GM12878 (cell line): ENCODE results near the gene MMP7. TPM values are rescaled to one million over a fixed set of nuclear protein-coding genes. Genes with fewer than 3 reads are reported as not detected.

ENCODE experiments used
- ATAC-seq: fragments of 200-7000 bp; cut with Tn5 transposase; 3 replicates; pipeline ENCODE4 v1.9.1; 2020; ENCODE audit warnings: mild to moderate bottlenecking, moderate library complexity
- Bru-seq: library from RNA; stranded (reverse); fragments of 400-500 nt; gene quantifications from one replicate; lab custom pipeline; 2021; lab: Mats Ljungman, UMichigan
- BruChase-seq, 2 experiments: library from RNA; stranded (reverse); fragments of 400-500 nt; gene quantifications; one replicate each; lab custom pipeline; 2021; lab: Mats Ljungman, UMichigan
- BruUV-seq: library from RNA; stranded (reverse); fragments of 400-500 nt; replicated peaks from 2 replicates; lab custom pipeline; 2021; lab: Mats Ljungman, UMichigan
- CTCF ChIA-PET: fragments of 300-600 bp; sonication (Branson Sonifier 250); formaldehyde crosslinking; extraction: SDS; loops from one replicate; lab custom pipeline; 2021; ENCODE audit warnings: inconsistent platforms; lab: Yijun Ruan, JAX
- POLR2A ChIA-PET: fragments of 350-600 bp; formaldehyde crosslinking; extraction: SDS; loops from one replicate; lab custom pipeline; 2021; ENCODE audit warnings: inconsistent platforms; lab: Charles Lee
- RAD21 ChIA-PET: fragments of 300-600 bp; sonication (Branson Sonifier 250); formaldehyde crosslinking; loops from one replicate; lab custom pipeline; 2023; ENCODE audit warnings: antibody characterized with exemption; ENCODE audit not compliant: unreplicated experiment; lab: Charles Lee
- SMC1A ChIA-PET: fragments of 300-600 bp; sonication (Branson Sonifier 250); formaldehyde crosslinking; loops from one replicate; lab custom pipeline; 2023; ENCODE audit not compliant: unreplicated experiment, uncharacterized antibody; lab: Charles Lee
- DNase-seq: peaks from one replicate; pipeline ENCODE4 v3.0.0-alpha.2; 2011; ENCODE audit warnings: low read depth, low spot score
- FAIRE-seq: peaks from 3 replicates; lab custom pipeline; 2011; peaks lifted over from hg19 to GRCh38; lab: Jason Lieb, UNC
- H2AFZ ChIP-seq: 2 replicates; pipeline ENCODE4 v1.6.0; 2011; ENCODE audit warnings: low read depth, low read length, control low read depth; ENCODE audit not compliant: control insufficient read depth
- H3K27ac ChIP-seq: 2 replicates; pipeline ENCODE4 v1.5.1; 2011; ENCODE audit warnings: control low read depth; ENCODE audit not compliant: control insufficient read depth, insufficient read depth
- H3K27me3 ChIP-seq, 2 experiments: replicated peaks in 1 of 2; 2 replicates each; pipeline versions ENCODE4 v1.6.0 to v1.6.1; 2011; ENCODE audit warnings: low read length in 1 of 2; ENCODE audit not compliant: control insufficient read depth in 2 of 2, insufficient read depth in 2 of 2
- H3K36me3 ChIP-seq, 2 experiments: 2 replicates each; pipeline ENCODE4 v1.5.1; 2011; ENCODE audit warnings: low read length in 1 of 2; ENCODE audit not compliant: control insufficient read depth in 2 of 2, insufficient read depth in 2 of 2
- H3K4me1 ChIP-seq: 2 replicates; pipeline ENCODE4 v1.6.1; 2011; ENCODE audit warnings: mild to moderate bottlenecking, low read length, moderate library complexity, mixed read lengths; ENCODE audit not compliant: control insufficient read depth, insufficient read depth
- H3K4me2 ChIP-seq: 2 replicates; pipeline ENCODE4 v1.6.0; 2011; ENCODE audit warnings: control low read depth; ENCODE audit not compliant: control insufficient read depth, insufficient read depth
- H3K4me3 ChIP-seq: fragments of 200-600 bp; sonication (generic); 2 replicates; pipeline ENCODE4 v1.5.1; 2016
- H3K79me2 ChIP-seq: 2 replicates; pipeline ENCODE4 v1.6.0; 2011; ENCODE audit warnings: low read length; ENCODE audit not compliant: control insufficient read depth, insufficient read depth
- H3K9ac ChIP-seq: 2 replicates; pipeline ENCODE4 v1.8.0; 2011; ENCODE audit warnings: low read length, control low read depth, mixed read lengths; ENCODE audit not compliant: control insufficient read depth, insufficient read depth
- H3K9me3 ChIP-seq: replicated peaks from 3 replicates; pipeline ENCODE4 v1.5.1; 2011; ENCODE audit warnings: mild to moderate bottlenecking, low read length; ENCODE audit not compliant: control insufficient read depth, insufficient read depth
- H4K20me1 ChIP-seq: 2 replicates; pipeline ENCODE4 v1.6.0; 2011; ENCODE audit not compliant: control insufficient read depth, insufficient read depth
- ASH2L ChIP-seq: fragments of 300-600, 200-600 bp; sonication (generic); IDR thresholded peaks from 2 replicates; pipeline ENCODE4 v1.6.1; 2017; ENCODE audit warnings: low read depth, mild to moderate bottlenecking, borderline replicate concordance
- ATF7 ChIP-seq: fragments of 450-650 bp; IDR thresholded peaks from 2 replicates; pipeline ENCODE4 v1.6.1; 2016; ENCODE audit warnings: low read depth, mild to moderate bottlenecking
- DPF2 ChIP-seq: fragments of 450-650 bp; IDR thresholded peaks from 2 replicates; pipeline ENCODE4 v1.6.1; 2017; ENCODE audit warnings: mild to moderate bottlenecking
- EP300 ChIP-seq, 2 experiments: fragments of 150-350 bp in 1 of 2; IDR thresholded peaks; 2 replicates each; pipeline ENCODE4 v1.6.1; 2011 to 2012; ENCODE audit warnings: low read depth in 2 of 2, low read length in 2 of 2, borderline replicate concordance in 1 of 2, improper control_type of control experiment in 1 of 2, inconsistent platforms in 1 of 2; ENCODE audit not compliant: control insufficient read depth in 1 of 2
- KAT2A ChIP-seq: conservative IDR thresholded peaks from 2 replicates; pipeline ENCODE4 v1.6.1; 2011; ENCODE audit warnings: low read depth, low read length; ENCODE audit not compliant: control insufficient read depth
- MTA2 ChIP-seq: fragments of 450-650 bp; IDR thresholded peaks from 2 replicates; pipeline ENCODE4 v1.6.1; 2016; ENCODE audit warnings: low read depth, mild to moderate bottlenecking, moderate library complexity
- RB1 ChIP-seq: fragments of 450-650 bp; formaldehyde crosslinking; IDR thresholded peaks from 2 replicates; pipeline ENCODE4 v1.6.1; 2017; ENCODE audit warnings: mild to moderate bottlenecking, borderline replicate concordance
- SMARCA5 ChIP-seq: fragments of 450-650 bp; IDR thresholded peaks from 2 replicates; pipeline ENCODE4 v1.6.1; 2017; ENCODE audit warnings: mild to moderate bottlenecking
- ZNF217 ChIP-seq: fragments of 450-650 bp; IDR thresholded peaks from 2 replicates; pipeline ENCODE4 v1.6.1; 2017; ENCODE audit warnings: antibody characterized with exemption, mild to moderate bottlenecking
- ZNF24 ChIP-seq: fragments of 450-650 bp; IDR thresholded peaks from 2 replicates; pipeline ENCODE4 v1.6.1; 2017; ENCODE audit warnings: antibody characterized with exemption, mild to moderate bottlenecking
- ZNF384 ChIP-seq: IDR thresholded peaks from 2 replicates; pipeline ENCODE4 v1.6.1; 2012; ENCODE audit warnings: low read depth, mild to moderate bottlenecking, low read length, improper control_type of control experiment, borderline replicate concordance
- WGBS: methylation state at CpG from one replicate; pipeline ENCODE4 v1.1.6; 2016; ENCODE audit warnings: low lambda C conversion rate; ENCODE audit not compliant: insufficient replicate concordance, insufficient coverage; ENCODE audit errors: missing lambda C conversion rate; 5-methylcytosine and 5-hydroxymethylcytosine counted together
- in situ Hi-C: fragments of 300-500 bp; cut with MboI; formaldehyde crosslinking; loops from 9 replicates; pipeline ENCODE4 v1.14.3; 2018; ENCODE audit warnings: mixed read lengths
- intact Hi-C: fragments of 100-400 bp; cut with micrococcal nuclease; formaldehyde crosslinking; loops from one replicate; pipeline ENCODE4 v1.14.2; 2022; ENCODE audit not compliant: unreplicated experiment
- long read RNA-seq, 2 experiments: library from polyadenylated mRNA; unstranded; transcript quantifications; one replicate each; pipeline ENCODE4 v2.0.0, GENCODE V29; 2019 to 2020
- polyA minus RNA-seq, 3 experiments: library from RNA; depleted of rRNA, polyadenylated mRNA; stranded (reverse); fragments of >200 nt; gene quantifications; 2 replicates each; pipeline ENCODE4 v1.2.3, GENCODE V29; 2011
- polyA plus RNA-seq, 11 experiments: library from polyadenylated mRNA; depleted of rRNA in 4 of 11; unstranded in 6 of 11; stranded (reverse) in 5 of 11; fragments of >200 nt; fragmentation: Nextera tagmentation in 4 of 11; fragmentation: Illumina TruSeq in 1 of 11; extraction: Ambion mirVana in 4 of 11; extraction: Trizol in 1 of 11; gene quantifications; 1 replicate in 1 of 11; 2 replicates in 10 of 11; pipeline versions ENCODE4 v1.2.1 to v1.2.3, GENCODE V29; 2011 to 2016; ENCODE audit warnings: inconsistent platforms in 2 of 11, missing spikeins in 2 of 11, low read depth in 1 of 11
- total RNA-seq, 4 experiments: library from RNA; depleted of rRNA in 3 of 4; stranded (reverse); fragments of >200 nt in 3 of 4; fragmentation: Illumina TruSeq in 1 of 4; extraction: Trizol in 1 of 4; gene quantifications; 2 replicates each; pipeline versions ENCODE4 v1.2.1 to v1.2.3, GENCODE V29; 2013 to 2021
- TF ChIP-seq, protein P1 (sequence below): fragments of 450-650 bp; IDR thresholded peaks from 2 replicates; pipeline ENCODE4 v1.6.1; 2017; ENCODE audit warnings: mild to moderate bottlenecking
- TF ChIP-seq, protein P2 (sequence below): fragments of 450-650 bp; formaldehyde crosslinking; IDR thresholded peaks from 2 replicates; pipeline ENCODE4 v1.4.0; 2020; ENCODE audit warnings: mild to moderate bottlenecking, moderate library complexity

The MMP7 gene, protein sequence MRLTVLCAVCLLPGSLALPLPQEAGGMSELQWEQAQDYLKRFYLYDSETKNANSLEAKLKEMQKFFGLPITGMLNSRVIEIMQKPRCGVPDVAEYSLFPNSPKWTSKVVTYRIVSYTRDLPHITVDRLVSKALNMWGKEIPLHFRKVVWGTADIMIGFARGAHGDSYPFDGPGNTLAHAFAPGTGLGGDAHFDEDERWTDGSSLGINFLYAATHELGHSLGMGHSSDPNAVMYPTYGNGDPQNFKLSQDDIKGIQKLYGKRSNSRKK
- total RNA-seq (2013; cell fraction: nucleolus; rRNA removed), result 4.3 and 5.4 TPM in 2 replicates
- total RNA-seq (2014; rRNA removed) (0.68 and 1.7 TPM in 2 replicates), total RNA-seq (2014; rRNA removed; fragmentation: Illumina TruSeq; extraction: Trizol) (1.1 and 1.7 TPM in 2 replicates), total RNA-seq (2021) (1.0 and 1.2 TPM in 2 replicates), polyA plus RNA-seq (2011; rRNA removed) (18.0 and 19.9 TPM in 2 replicates), polyA plus RNA-seq (2014; fragmentation: Illumina TruSeq; extraction: Trizol) (0.62 and 1.2 TPM in 2 replicates), polyA plus RNA-seq (2014; fragmentation: Nextera tagmentation; extraction: Ambion mirVana) (1 to 10 TPM; 1.6 to 1.7 TPM), polyA plus RNA-seq (2014; rRNA removed) (0.52 and 0.92 TPM in 2 replicates), polyA plus RNA-seq (2016; fragmentation: Nextera tagmentation; extraction: Ambion mirVana) (under 1 TPM; 0.63 to 0.68 TPM), polyA minus RNA-seq (2011; rRNA and poly(A)+ RNA removed) (5.3 and 10.9 TPM in 2 replicates), Bru-seq, nascent RNA (percentile 52 among the genes with signal in this experiment), BruChase-seq, experiment 1, labeled RNA remaining after a 6-hour chase (percentile 54 among the genes with signal in this experiment), BruChase-seq, experiment 2, labeled RNA remaining after a 2-hour chase (percentile 44 among the genes with signal in this experiment)
- 0.80 TPM for polyA plus RNA-seq (2011; ENCODE audit: low read depth)
- polyA plus RNA-seq (2011; cell fraction: cytosol; rRNA removed), result 11.7 and 14.3 TPM in 2 replicates
- polyA plus RNA-seq (2011; cell fraction: nucleus; rRNA removed), result 4.5 and 7.8 TPM in 2 replicates
- 1.4 TPM in 2 replicates for polyA plus RNA-seq (2012)
- polyA minus RNA-seq (2011; cell fraction: cytosol; rRNA and poly(A)+ RNA removed), result 2.5 and 2.7 TPM in 2 replicates
- polyA minus RNA-seq (2011; cell fraction: nucleus; rRNA and poly(A)+ RNA removed), result 0.97 and 1.1 TPM in 2 replicates
- long read RNA-seq, experiment 1, transcript MMP7-201 (6 exons, 1,125 nt), result major isoform, 8 of 10 reads
- long read RNA-seq, experiment 1, partial matches to known transcripts, result 1 of 10 reads
- long read RNA-seq, experiment 1, other reads (novel, unspliced or antisense), result 1 of 10 reads
- long read RNA-seq, experiment 2, transcript MMP7-201 (6 exons, 1,125 nt), result major isoform, 83 of 102 reads
- long read RNA-seq, experiment 2, partial matches to known transcripts, result 12 of 102 reads
- long read RNA-seq, experiment 2, other reads (novel, unspliced or antisense), result 4 of 102 reads

DNA sequence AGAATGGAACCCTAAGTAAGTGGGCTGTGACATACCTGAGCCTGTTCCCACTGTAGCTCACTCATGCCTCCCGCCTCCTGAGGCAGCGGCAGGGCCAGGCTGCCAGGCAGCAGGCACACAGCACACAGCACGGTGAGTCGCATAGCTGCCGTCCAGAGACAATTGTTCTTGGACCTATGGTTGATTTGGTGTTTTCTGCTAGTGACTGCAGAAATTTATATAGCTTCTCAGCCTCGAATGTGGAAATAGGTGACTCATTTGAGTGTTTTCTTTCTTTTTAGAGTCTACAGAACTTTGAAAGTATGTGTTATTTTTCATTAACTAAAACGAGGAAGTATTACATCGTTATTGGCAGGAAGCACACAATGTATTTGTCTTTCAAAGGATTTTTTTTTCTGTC lies at the start of gene MMP7:
Gene MMP7, minus strand, starts transcription at position 190 of the 400 bp plus-strand sequence. Its CDS starts 47 bp downstream, at position 143.
- Histone ChIP-seq H3K9ac (no peak within 1 kb of the TSS), H3K27ac (no peak within 1 kb of the TSS), H3K4me3 (no peak within 1 kb of the TSS), H2AFZ (no peak within 1 kb of the TSS), H3K79me2 (no peaks in the 10 kb centered on the region), H4K20me1 (no peaks in the 10 kb centered on the region), H3K27me3 (no peaks in the 10 kb centered on the region), H3K4me2 (no peak within 1 kb of the TSS), H3K4me1 (no peaks in the 10 kb centered on the region), H3K36me3 (no peaks in the 10 kb centered on the region), H3K9me3 (no peaks in the 10 kb centered on the region)
- ChIA-PET RAD21 (interaction anchor here (0.7 to 7.5 kb wide), 8 partner anchors 15 to 237 kb away, joined by 3 to 58 read pairs (median 3); no protein-coding TSS in a partner anchor), CTCF (interaction anchor here (1.0 to 1.4 kb wide), 6 partner anchors 9 to 188 kb away, joined by 4 to 7 read pairs (median 5); no protein-coding TSS in a partner anchor), POLR2A (interaction anchor here (1.0 to 2.9 kb wide), 3 partner anchors 21 to 81 kb away, joined by 3 to 9 read pairs (median 4); no protein-coding TSS in a partner anchor), SMC1A (interaction anchor here (0.8 to 3.9 kb wide), 12 partner anchors 9 to 83 kb away, joined by 3 to 18 read pairs (median 4); no protein-coding TSS in a partner anchor)
- in situ Hi-C loops (no loop called here), intact Hi-C loops (no loop called here)
- WGBS, result 54% methylated on average over 8 of the region's 8 CpGs
- peak; percentile 71 for ATAC-seq
- DNase-seq, result no peak
- BruUV-seq, result no TSS peak
- FAIRE-seq, result no peak
- peak; percentile 67; the same call in 1 of the 2 replicates for TF ChIP-seq SMARCA5
- peak; percentile 43; the same call in 1 of the 2 replicates for TF ChIP-seq MTA2
- TF ChIP-seq DPF2, result 0 out of 2 replicates have a peak, but pooled peaks have one; percentile 11
- no peak for TF ChIP-seq ZNF384
- no peak for TF ChIP-seq KAT2A
- TF ChIP-seq ASH2L, result no peak
- TF ChIP-seq EP300 (IDR thresholded peaks at IDR 0.05; ENCODE audit: borderline replicate concordance in 1 of 2, control insufficient read depth in 1 of 2, low read depth in 2 of 2, low read length in 2 of 2), result 0 out of 4 replicates have a peak, but pooled peaks of 1 of the 2 experiments have one; percentile 9
- no peak for TF ChIP-seq ZNF24
- TF ChIP-seq ATF7, result 0 out of 2 replicates have a peak, but pooled peaks have one; percentile 33
- TF ChIP-seq RB1, result no peak
- no peak for TF ChIP-seq ZNF217
- TF ChIP-seq, protein P1, sequence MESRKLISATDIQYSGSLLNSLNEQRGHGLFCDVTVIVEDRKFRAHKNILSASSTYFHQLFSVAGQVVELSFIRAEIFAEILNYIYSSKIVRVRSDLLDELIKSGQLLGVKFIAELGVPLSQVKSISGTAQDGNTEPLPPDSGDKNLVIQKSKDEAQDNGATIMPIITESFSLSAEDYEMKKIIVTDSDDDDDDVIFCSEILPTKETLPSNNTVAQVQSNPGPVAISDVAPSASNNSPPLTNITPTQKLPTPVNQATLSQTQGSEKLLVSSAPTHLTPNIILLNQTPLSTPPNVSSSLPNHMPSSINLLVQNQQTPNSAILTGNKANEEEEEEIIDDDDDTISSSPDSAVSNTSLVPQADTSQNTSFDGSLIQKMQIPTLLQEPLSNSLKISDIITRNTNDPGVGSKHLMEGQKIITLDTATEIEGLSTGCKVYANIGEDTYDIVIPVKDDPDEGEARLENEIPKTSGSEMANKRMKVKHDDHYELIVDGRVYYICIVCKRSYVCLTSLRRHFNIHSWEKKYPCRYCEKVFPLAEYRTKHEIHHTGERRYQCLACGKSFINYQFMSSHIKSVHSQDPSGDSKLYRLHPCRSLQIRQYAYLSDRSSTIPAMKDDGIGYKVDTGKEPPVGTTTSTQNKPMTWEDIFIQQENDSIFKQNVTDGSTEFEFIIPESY, result peak; percentile 87
- TF ChIP-seq, protein P2, sequence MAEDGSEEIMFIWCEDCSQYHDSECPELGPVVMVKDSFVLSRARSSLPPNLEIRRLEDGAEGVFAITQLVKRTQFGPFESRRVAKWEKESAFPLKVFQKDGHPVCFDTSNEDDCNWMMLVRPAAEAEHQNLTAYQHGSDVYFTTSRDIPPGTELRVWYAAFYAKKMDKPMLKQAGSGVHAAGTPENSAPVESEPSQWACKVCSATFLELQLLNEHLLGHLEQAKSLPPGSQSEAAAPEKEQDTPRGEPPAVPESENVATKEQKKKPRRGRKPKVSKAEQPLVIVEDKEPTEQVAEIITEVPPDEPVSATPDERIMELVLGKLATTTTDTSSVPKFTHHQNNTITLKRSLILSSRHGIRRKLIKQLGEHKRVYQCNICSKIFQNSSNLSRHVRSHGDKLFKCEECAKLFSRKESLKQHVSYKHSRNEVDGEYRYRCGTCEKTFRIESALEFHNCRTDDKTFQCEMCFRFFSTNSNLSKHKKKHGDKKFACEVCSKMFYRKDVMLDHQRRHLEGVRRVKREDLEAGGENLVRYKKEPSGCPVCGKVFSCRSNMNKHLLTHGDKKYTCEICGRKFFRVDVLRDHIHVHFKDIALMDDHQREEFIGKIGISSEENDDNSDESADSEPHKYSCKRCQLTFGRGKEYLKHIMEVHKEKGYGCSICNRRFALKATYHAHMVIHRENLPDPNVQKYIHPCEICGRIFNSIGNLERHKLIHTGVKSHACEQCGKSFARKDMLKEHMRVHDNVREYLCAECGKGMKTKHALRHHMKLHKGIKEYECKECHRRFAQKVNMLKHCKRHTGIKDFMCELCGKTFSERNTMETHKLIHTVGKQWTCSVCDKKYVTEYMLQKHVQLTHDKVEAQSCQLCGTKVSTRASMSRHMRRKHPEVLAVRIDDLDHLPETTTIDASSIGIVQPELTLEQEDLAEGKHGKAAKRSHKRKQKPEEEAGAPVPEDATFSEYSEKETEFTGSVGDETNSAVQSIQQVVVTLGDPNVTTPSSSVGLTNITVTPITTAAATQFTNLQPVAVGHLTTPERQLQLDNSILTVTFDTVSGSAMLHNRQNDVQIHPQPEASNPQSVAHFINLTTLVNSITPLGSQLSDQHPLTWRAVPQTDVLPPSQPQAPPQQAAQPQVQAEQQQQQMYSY, result no peak
